ENCODE results near the gene DDA1.

DDA1 gene

DNA sequence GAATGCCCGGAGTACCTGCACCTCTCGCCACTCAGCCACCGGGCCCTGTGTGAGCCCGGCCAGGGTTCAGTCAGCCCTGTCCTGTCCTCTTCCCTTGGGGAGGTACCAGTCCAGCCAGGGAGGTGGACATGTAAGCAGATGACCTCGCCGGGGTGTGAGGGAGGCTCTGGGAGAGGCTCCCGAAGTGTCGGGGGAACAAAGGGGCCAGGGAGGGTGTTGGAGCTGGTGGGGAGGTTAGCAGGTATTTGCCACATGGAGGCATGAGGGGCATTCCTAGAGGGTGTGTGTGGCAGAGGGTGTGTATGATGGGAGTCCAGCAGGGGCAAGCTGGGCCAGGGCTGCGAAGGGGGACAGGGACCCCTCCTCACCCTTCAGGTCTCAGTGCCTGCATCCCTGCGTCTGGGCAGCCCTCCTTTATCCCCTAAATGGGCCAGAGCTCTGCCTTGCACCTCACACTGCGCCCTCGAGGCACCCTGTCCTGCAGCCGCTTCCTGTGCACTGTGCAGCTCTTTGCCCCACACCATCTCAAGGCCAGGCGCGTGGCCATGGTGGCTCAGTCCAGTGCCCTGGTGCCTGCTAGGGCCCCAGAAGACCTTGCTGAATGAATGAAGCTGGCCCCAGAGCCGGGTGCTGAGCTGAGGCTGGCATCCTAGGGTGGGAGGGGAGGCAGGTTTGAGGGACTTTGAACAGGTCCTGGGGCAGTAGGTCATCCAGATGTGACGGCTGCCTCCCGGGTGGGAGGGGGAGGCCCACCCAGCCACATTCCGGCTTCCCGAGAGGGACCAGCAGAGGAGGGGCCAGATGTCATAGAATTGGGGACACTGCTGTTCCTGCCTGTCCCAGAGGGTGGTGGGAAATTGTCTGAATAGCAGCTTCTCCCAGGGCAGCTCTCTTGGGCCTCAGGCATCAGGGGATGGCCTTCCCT lies 3.1 kb downstream of the DDA1 start:
- TF ChIP-seq GATA2 (IDR thresholded peaks at IDR 0.05; ENCODE audit: low read depth, low read length), result no peak
- TF ChIP-seq GATA3 (IDR thresholded peaks at IDR 0.05; ENCODE audit: low read depth, low read length), result no peak

DNA sequence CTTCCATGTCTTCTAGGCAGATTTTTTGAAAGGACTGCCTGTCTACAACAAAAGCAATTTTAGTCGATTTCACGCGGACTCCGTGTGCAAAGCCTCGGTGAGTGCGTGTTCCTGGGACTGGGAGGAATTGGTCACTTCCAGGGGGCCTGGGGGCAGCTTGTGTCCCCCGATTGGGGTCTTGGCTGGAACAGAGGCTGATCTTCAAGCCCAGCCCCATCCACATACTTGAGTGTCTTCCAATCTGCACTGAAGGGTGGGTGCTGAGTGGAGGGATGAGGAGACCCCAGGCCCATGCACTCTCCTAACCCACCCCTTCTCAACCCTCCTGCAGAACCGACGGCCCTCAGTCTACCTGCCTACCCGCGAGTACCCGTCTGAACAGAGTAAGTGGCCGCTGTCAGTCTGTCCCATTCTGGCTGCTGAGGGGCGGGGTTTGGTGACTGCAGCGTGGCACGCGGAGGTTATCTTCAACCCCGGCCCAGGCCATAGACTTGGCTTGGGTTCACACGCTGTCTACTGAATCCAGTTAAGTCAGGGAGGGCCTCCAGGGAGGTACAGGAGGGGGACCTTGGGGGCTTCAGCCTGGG lies 4.7 kb downstream of the DDA1 start:
- TF ChIP-seq GATA2 (IDR thresholded peaks at IDR 0.05; ENCODE audit: low read depth, low read length), result no peak
- no peak for TF ChIP-seq GATA3 (IDR thresholded peaks at IDR 0.05; ENCODE audit: low read depth, low read length)

DNA sequence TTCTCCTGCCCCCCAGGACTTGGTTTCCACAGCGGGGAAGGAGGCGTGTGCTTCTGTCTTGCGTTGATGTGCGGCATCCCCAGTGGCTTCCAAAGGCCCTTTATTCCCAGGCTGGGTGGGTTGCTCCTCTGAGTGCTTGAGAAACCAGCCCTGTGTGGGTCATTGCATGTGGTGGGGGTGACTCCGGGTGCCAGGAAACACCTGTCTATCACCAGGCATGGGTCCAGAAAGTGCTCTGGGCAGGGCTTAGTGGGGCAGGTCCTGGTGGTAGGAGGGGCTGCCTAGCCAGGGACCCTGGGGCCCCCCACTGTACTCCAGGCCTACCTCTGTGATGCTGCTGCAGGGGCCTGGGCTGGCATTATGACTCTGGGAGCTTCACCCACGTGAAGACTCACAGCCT lies 9.6 kb downstream of the DDA1 start:
- no peak for TF ChIP-seq GATA3 (IDR thresholded peaks at IDR 0.05; ENCODE audit: low read depth, low read length)
- TF ChIP-seq GATA2 (IDR thresholded peaks at IDR 0.05; ENCODE audit: low read depth, low read length), result no peak

DNA sequence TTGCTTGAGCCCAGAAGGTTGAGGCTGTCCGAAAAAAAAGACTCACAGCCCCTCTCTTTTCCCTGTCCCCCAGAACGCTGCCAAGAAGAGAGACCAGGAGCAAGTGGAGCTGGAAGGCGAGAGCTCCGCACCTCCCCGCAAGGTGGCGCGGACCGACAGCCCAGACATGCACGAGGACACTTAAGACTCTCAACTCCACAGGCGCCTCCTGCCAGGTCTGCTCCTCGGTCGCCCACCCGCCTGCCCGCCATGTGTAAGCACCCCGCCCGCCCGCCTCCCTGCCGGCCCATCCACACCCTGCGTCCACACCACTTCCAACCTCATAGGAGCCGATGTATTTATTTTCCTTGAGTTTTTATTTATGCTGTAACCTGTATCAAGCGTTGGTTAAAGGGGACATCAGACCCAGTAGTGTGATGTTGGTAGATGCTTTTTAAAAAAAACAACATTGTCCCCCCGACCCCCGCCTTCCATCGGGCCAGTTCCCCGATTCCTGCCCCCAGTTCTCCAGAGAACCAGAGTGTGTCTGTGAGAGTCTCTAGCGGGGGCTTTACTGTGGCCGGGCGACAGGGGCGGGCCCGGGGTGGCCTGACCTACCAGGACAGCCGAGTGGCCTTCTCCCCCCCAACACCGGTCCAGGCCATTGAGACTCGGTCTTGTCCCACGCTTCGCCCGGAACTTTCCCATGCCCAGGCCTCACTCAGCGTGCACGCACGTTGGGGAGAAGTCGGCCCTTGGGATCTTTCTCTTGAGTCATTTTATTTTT lies 10.3 kb downstream of the DDA1 start:
- TF ChIP-seq GATA3 (IDR thresholded peaks at IDR 0.05; ENCODE audit: low read depth, low read length) (no peak), GATA2 (IDR thresholded peaks at IDR 0.05; ENCODE audit: low read depth, low read length) (no peak)

DNA sequence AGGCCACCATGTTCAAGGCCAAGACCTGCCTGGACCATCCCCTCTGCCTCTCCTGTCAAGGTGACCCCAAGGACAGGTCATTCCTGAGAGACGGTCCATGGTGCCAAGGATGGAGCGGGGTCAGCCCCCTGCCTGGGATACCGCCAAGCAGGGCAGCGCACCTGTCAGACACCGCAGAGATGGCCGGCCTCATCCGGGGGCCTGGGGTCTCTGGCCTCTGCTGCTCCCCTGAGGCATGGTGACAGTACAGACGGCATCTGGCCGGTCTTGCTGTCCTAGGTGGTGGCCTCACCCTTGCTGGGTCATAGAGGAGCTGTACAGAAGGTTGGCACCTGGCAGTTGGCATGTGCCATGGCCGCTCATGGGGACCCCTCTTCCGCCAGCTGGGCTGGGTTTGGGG lies 11.1 kb downstream of the DDA1 start:
- TF ChIP-seq GATA3 (IDR thresholded peaks at IDR 0.05; ENCODE audit: low read depth, low read length) (no peak), GATA2 (IDR thresholded peaks at IDR 0.05; ENCODE audit: low read depth, low read length) (no peak)

DNA sequence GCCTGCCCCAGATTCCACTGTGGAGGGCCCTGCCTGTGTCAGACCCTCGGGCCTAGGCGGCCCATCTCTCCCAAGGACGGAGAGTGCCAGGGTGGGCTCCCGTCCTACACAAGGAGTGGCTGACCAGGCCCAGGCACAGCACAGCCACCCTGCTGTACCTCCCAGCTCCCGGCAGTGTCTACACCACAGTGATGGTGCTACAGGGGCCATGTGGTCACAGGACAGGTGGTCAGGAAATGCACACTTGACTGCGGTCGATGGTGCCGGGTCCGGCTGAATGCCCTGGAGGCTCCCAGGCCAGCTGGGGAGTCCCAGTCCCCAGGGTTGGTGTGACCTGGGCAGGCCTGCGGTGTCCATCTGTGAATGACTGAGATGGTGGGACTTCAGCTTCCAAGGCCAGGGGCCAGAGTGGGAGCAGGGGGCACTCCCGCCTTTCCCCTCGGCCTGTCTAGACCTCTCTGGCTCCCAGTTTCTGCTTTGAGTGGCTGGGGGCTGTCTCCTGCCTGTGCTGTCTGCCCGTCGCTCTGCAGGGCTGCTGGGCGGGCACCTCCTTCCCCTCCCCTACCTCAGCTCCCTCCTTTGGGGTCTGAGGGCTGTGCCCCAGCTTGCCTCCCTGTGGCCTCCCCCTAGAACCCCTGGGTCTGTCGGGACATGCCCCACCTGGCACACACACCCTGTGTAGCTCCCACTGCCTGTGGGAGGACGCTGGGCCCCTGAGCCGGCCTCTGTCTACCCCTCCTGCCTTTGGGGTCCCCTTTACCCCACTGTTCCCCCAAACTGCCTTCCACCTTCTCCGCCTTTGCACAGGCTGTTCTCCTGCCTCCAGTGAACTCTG lies 12.5 kb downstream of the DDA1 start:
- TF ChIP-seq GATA3 (IDR thresholded peaks at IDR 0.05; ENCODE audit: low read depth, low read length) (no peak), GATA2 (IDR thresholded peaks at IDR 0.05; ENCODE audit: low read depth, low read length) (no peak)

DNA sequence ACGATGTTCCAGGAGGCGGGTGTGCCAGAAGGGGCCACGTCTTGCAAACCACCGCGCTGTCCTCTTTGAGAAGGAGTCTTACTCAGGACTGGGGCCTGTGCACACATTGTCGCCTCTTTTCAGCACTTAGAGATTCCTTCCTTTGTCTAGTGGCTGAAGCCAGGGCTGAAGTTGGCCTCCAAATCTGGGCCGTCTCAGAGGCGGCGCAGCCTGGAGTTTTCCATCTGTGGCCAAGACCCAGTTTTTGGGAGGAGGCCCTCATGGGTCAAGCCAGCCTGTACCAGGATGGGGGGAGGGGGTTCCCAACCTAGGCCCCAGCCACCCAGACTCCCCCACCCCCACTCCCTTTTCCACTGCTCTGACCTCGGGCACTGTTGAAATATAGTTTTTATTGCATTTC lies 13.5 kb downstream of the DDA1 start:
- no peak for TF ChIP-seq GATA2 (IDR thresholded peaks at IDR 0.05; ENCODE audit: low read depth, low read length)
- TF ChIP-seq GATA3 (IDR thresholded peaks at IDR 0.05; ENCODE audit: low read depth, low read length), result no peak

DNA sequence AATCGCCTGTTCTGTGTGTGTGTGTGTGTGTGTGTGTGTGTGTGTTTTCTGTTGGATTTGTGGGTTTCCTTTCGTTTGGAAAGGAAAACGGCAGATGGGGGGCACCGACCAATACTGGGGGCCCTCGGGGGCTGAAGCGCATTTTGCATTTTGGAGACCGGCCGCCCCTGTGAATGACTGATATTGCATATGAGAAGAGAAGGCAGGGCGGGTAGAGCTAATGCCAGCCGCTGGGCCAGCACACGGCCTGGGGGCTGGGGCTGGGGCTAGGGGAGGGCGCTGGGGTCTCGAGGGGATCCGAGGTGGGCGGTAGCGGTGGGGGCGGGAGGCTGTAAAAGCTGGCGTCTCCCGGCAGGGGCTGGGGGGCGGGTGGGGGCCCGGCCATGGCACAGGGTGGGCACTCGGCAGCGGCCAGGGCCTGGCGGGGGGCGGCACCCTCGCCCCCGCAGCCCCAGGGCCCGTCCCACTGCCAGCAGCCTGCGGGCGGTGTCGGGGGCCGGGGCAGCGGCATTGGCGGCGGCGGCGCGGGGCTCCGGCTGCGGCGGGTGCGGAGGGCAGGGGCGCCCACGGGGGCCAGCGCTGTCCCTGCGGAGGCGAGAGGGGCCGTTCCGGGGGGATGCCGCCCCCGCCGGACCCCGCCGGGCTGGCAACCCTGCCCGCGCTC lies 14.1 kb downstream of the DDA1 start:
- TF ChIP-seq GATA3 (IDR thresholded peaks at IDR 0.05; ENCODE audit: low read depth, low read length) (no peak), GATA2 (IDR thresholded peaks at IDR 0.05; ENCODE audit: low read depth, low read length) (no peak)

DNA sequence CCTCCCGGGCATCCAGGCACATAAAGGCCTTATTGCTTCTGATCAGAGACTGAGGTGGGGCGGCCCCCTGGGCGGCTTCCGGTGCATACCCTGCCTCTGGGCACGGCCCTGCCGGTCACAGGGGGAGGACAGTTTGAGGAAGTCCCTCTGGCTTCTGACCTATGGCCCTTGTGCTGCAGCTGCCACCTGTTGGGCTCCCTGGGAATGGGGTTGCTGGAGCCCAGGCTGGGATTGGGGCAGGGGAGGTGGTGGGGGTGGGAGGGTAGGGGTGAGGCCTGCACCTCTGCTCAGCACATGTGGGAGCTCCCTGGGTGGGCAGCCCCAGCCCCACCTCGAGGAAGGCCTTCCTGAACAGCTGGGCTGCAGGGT lies 14.6 kb downstream of the DDA1 start:
- TF ChIP-seq GATA2 (IDR thresholded peaks at IDR 0.05; ENCODE audit: low read depth, low read length) (no peak), GATA3 (IDR thresholded peaks at IDR 0.05; ENCODE audit: low read depth, low read length) (no peak)

DNA sequence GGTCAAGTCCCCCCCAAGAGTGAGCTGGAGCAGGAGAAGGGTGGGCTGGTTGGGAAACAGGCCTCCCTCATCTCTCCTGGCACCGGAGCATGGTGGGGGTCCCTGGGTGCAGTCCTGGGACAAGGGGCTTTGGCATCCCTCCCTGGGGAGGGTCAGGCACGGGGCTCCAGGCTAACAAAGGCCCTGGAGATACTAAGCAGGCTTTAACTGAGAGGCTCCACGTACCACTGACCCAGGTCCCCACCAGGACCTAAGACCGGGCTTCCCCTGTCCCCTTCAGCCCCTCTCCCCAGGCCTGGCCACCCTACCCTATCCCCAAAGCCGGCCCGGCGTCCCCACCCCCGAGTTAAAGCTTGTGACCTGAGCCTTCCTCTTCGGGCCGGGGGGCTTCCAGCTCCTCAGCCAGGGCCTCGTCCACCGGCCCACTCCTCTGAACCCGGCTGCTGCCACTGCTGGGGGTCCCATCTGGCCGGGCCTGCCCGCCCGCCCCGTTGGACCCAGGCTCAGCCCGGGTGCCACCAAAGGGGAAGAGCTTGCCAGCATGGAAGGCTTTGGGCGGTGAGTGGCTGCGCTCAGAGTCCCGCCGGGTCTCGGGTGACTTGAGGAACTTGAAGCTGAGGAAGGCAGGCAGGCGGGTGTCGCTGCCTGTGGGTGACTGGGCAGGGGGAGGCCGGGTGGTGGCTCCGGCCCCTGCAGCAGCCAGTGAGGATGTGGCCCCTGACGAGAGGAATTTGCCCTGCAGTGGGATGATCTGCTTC lies 15.2 kb downstream of the DDA1 start:
- no peak for TF ChIP-seq GATA2 (IDR thresholded peaks at IDR 0.05; ENCODE audit: low read depth, low read length)
- TF ChIP-seq GATA3 (IDR thresholded peaks at IDR 0.05; ENCODE audit: low read depth, low read length), result no peak

DNA sequence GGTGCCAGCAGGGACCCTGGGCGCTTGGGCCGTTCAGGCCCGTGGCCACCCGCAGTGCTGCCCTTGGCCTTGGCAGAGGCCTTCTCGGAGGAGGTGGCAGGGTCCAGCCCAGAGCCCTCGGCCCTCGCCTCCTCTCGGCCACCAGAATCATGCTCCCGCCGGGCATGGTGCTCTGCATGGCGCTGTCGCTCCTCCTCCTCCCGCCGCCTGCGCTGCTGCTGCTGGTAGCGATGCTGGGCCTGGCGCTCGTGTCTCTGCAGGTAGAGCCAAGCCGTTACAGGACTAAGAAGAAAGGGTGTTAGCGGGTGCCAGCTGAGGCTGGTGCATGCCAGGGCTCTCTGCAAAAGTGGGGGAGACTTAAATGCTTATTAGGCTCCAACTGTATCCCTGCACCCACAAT lies 15.8 kb downstream of the DDA1 start:
- no peak for TF ChIP-seq GATA2 (IDR thresholded peaks at IDR 0.05; ENCODE audit: low read depth, low read length)
- no peak for TF ChIP-seq GATA3 (IDR thresholded peaks at IDR 0.05; ENCODE audit: low read depth, low read length)

DNA sequence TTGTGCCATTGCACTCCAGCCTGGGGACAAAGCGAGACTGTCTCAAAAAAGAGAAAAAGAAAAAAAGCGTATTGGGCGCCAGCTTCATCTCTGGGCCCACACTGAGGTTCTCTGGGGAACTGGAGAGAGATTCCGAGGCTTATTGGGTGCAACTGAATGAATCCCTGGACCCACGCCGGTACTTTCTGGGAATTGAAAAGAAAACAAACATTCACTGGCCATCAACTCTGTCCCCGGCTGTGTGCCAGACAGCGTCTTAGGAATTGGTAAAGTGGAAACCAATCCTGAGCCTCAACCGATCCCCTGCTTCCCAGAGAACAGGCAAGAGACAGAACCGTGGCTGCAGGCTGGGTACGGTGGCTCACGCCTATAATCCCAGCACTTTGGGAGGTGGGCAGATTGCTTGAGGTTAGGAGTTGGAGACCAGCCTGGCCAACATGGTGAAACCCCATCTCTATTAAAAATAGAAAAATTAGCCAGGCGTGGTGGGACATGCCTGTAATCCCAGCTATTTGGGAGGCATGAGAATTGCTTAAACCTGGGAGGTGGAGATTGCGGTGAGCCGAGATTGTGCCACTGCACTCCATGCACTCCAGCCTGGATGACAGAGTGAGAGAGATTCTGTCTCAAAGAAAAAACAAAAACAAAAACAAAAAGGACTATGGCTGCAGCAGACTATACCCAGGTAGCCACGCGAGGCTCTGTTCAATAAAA lies 16.7 kb downstream of the DDA1 start:
- TF ChIP-seq GATA2 (IDR thresholded peaks at IDR 0.05; ENCODE audit: low read depth, low read length) (no peak), GATA3 (IDR thresholded peaks at IDR 0.05; ENCODE audit: low read depth, low read length) (no peak)
